AG04449 (cell line): ENCODE measurements around the gene ZNFX1.
"Not testable (repeated sequence)": the region's sequence is repeated elsewhere in the genome, so short reads cannot be mapped to it uniquely, and the experiment has no call there.

Experiments used
- CTCF ChIA-PET: fragments of 350-600 bp; formaldehyde crosslinking; extraction: SDS; loops from one replicate; lab custom pipeline; 2021; ENCODE audit warnings: antibody characterized with exemption; lab: Yijun Ruan, JAX
- POLR2A ChIA-PET: fragments of 400-600, 350-600 bp; formaldehyde crosslinking; extraction: SDS; loops from one replicate; lab custom pipeline; 2020; ENCODE audit warnings: antibody characterized with exemption, inconsistent platforms; lab: Yijun Ruan, JAX
- DNase-seq: peaks from one replicate; pipeline ENCODE4 v3.0.0-alpha.2; 2010; ENCODE audit warnings: low read depth, low spot score
- H3K4me3 ChIP-seq: 2 replicates; pipeline ENCODE4 v1.5.1; 2011; ENCODE audit warnings: low read depth, mild to moderate bottlenecking, control low read depth, low read length
- CTCF ChIP-seq: IDR thresholded peaks from one replicate; pipeline ENCODE4 v1.5.1; 2011; ENCODE audit warnings: mild to moderate bottlenecking, moderate library complexity, low read length, control low read depth, inconsistent platforms; ENCODE audit not compliant: insufficient read depth; ENCODE audit errors: missing control alignments

The ZNFX1 gene

GRCh38 chr20:49319208-49319809 is 41.5 kb upstream of the ZNFX1 start:
- ChIA-PET POLR2A (no interaction called here), CTCF (interaction anchor here (1.2 to 10.9 kb wide), 7 partner anchors 9 to 190 kb away, joined by 3 to 191 read pairs (median 10); no protein-coding TSS in a partner anchor)
- no peak overlapping the region for H3K4me3 ChIP-seq
- no peak for DNase-seq
- TF ChIP-seq CTCF: no peak

GRCh38 chr20:49318430-49319207 is 40.8 kb upstream of the ZNFX1 start:
- ChIA-PET POLR2A (no interaction called here), CTCF (interaction anchor here (1.4 to 10.9 kb wide), 4 partner anchors 8 to 190 kb away, joined by 3 to 191 read pairs (median 8); no protein-coding TSS in a partner anchor)
- TF ChIP-seq CTCF: no peak
- no peak overlapping the region for H3K4me3 ChIP-seq
- no peak for DNase-seq

GRCh38 chr20:49318091-49318429 is 40.2 kb upstream of the ZNFX1 start:
- no peak for DNase-seq
- H3K4me3 ChIP-seq: no peak overlapping the region
- POLR2A ChIA-PET: no interaction called here
- no peak for TF ChIP-seq CTCF
- CTCF ChIA-PET: interaction anchor here (10.9 kb wide), 1 partner anchor 72 kb away, joined by 191 read pairs; no protein-coding TSS in a partner anchor

- H3K4me3 ChIP-seq: no peak overlapping the region
- no peak for DNase-seq
- no peak for TF ChIP-seq CTCF
- ChIA-PET POLR2A (no interaction called here), CTCF (interaction anchor here (1.5 kb wide), 1 partner anchor 37 kb away, joined by 3 read pairs; no protein-coding TSS in a partner anchor)
These were observed 38.8 kb upstream of the ZNFX1 start for GRCh38 chr20:49316704-49317103.

GRCh38 chr20:49315580-49315979 is 37.7 kb upstream of the ZNFX1 start:
- DNase-seq: no peak
- H3K4me3 ChIP-seq: no peak overlapping the region
- TF ChIP-seq CTCF: no peak
- CTCF ChIA-PET: interaction anchor here (1.1 to 2.6 kb wide), 3 partner anchors 11 to 36 kb away, joined by 3 to 8 read pairs (median 3); no protein-coding TSS in a partner anchor
- POLR2A ChIA-PET: no interaction called here

- POLR2A ChIA-PET, H3K4me3 ChIP-seq, DNase-seq: not testable (repeated sequence)
- CTCF ChIA-PET: interaction anchor here (1.3 to 2.6 kb wide), 3 partner anchors 11 to 228 kb away, joined by 3 to 8 read pairs (median 6); no protein-coding TSS in a partner anchor
These were observed 36.2 kb upstream of the ZNFX1 start for GRCh38 chr20:49314052-49314451.
